Sigmoid colon (tissue), 4 donors: ENCODE measurements around the gene RGS17.

Experiments used
- CTCF ChIP-seq, 4 experiments: fragments of 450-650 bp in 3 of 4; fragments of 200-600 bp in 1 of 4; IDR thresholded peaks; one replicate each; pipeline ENCODE4 v1.5.1; 2016 to 2019; ENCODE audit warnings: antibody characterized with exemption in 4 of 4, mild to moderate bottlenecking in 3 of 4, moderate library complexity in 2 of 4
- EP300 ChIP-seq, 4 donors: sonication (generic); formaldehyde crosslinking; IDR thresholded peaks; one replicate each; pipeline ENCODE4 v1.6.1; 2017; ENCODE audit warnings: antibody characterized with exemption in 4 of 4
- POLR2A ChIP-seq, 2 donors: fragments of 450-650 bp; IDR thresholded peaks; one replicate each; pipeline ENCODE4 v1.6.1; 2016; ENCODE audit warnings: antibody characterized with exemption in 2 of 2, mild to moderate bottlenecking in 2 of 2, moderate library complexity in 2 of 2
- POLR2AphosphoS5 ChIP-seq, 4 donors: sonication (generic); formaldehyde crosslinking; IDR thresholded peaks; one replicate each; pipeline ENCODE4 v1.6.1; 2017; ENCODE audit warnings: antibody characterized with exemption in 4 of 4

DNA sequence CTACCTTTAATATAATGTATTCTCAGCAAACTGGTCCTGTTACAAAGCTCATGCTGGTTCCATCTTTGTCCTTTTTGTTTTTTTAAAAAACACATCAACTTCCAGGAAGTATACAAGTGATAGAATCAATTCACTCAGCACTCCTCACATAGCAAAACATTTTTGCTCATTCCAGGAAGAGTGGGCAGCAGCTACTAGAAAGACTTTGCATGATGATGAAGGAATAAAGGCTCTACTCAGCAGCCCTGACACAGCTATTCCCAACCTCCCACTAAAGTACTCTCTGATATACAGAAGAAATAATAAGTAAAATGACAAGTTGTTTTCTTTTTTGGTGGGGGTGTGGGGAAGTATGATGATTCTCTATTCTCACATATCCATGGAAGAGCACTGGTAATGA lies 61.2 kb downstream of the RGS17 start:
- TF ChIP-seq POLR2AphosphoS5 (IDR thresholded peaks at IDR 0.05) (no peak), CTCF (IDR thresholded peaks at IDR 0.05) (no peak), EP300 (IDR thresholded peaks at IDR 0.05) (no peak), POLR2A (IDR thresholded peaks at IDR 0.05) (no peak)
